Right lobe of liver (tissue), 6 donors: ENCODE data around the gene UCK1. TPM values are rescaled to one million over a fixed set of nuclear protein-coding genes. Genes with fewer than 3 reads are reported as not detected.

Experiments
- ATAC-seq, 4 donors: fragments of 200-7000 bp; cut with Tn5 transposase; one replicate each; pipeline ENCODE4 v1.9.1; 2020; ENCODE audit warnings: mild to moderate bottlenecking in 4 of 4, moderate library complexity in 4 of 4
- DNase-seq, 3 donors: peaks; one replicate each; pipeline ENCODE4 v3.0.0-alpha.2; 2020
- H3K27ac ChIP-seq, 3 donors: fragments of 200-600 bp; one replicate each; pipeline ENCODE4 v1.8.0; 2022
- H3K27me3 ChIP-seq, 2 donors: fragments of 200-600 bp; one replicate each; pipeline ENCODE4 v1.8.0; 2022
- H3K36me3 ChIP-seq, 4 donors: fragments of 200-600 bp; sonication (generic) in 1 of 4; one replicate each; pipeline versions ENCODE4 v1.5.1 to v1.8.0; 2017 to 2022; ENCODE audit warnings: control low read depth in 1 of 4
- H3K4me1 ChIP-seq, 4 donors: fragments of 200-600 bp; sonication (generic) in 1 of 4; one replicate each; pipeline versions ENCODE4 v1.5.1 to v1.8.0; 2017 to 2022; ENCODE audit warnings: control low read depth in 1 of 4
- H3K4me3 ChIP-seq, 3 donors: fragments of 200-600 bp; one replicate each; pipeline ENCODE4 v1.8.0; 2022
- H3K9me3 ChIP-seq, 4 donors: fragments of 200-600 bp; sonication (generic) in 1 of 4; one replicate each; pipeline versions ENCODE4 v1.5.1 to v1.8.0; 2017 to 2022; ENCODE audit warnings: control low read depth in 1 of 4
- POLR2A ChIP-seq: fragments of 450-650 bp; IDR thresholded peaks from one replicate; pipeline ENCODE4 v1.6.1; 2017; ENCODE audit warnings: antibody characterized with exemption, mild to moderate bottlenecking
- WGBS: methylation state at CpG from one replicate; pipeline ENCODE4 v1.1.6; 2018; ENCODE audit warnings: low coverage, low lambda C conversion rate; ENCODE audit not compliant: insufficient coverage; ENCODE audit errors: missing lambda C conversion rate; 5-methylcytosine and 5-hydroxymethylcytosine counted together
- intact Hi-C, 2 donors: fragments of 100-400 bp; cut with DNase I; formaldehyde crosslinking; loops; one replicate each; pipeline versions ENCODE4 v1.11.2 to v1.14.1; 2022
- total RNA-seq, 6 experiments: library from RNA; depleted of rRNA in 2 of 6; stranded (reverse); fragments of >200 nt in 2 of 6; fragmentation: NEBNext Ultra II Directional in 3 of 6; extraction: Animal tissue kit (Norgen Biotek cat#: 25700) in 3 of 6; gene quantifications; one replicate each; pipeline versions ENCODE4 v1.1.0 to v1.2.4, GENCODE V29; 2016 to 2023
- TF ChIP-seq, protein P1 (sequence below), 4 donors: fragments of 200-600 bp in 3 of 4; fragments of 450-650 bp in 1 of 4; IDR thresholded peaks; one replicate each; pipeline versions ENCODE4 v1.5.1 to v1.8.0; 2016 to 2022; ENCODE audit warnings: antibody characterized with exemption in 4 of 4, mild to moderate bottlenecking in 2 of 4
- donor health status: DM: no; HTN: yes; CAD: no.
- donor health status: DM: no; HTN: no; CAD: no.
- donor health status: DM: no; HTN: no; CAD: no.
- donor health status: DM: no; HTN: yes; CAD: no.
- donor health status: DM: no; HTN: yes; CAD: no.

UCK1 gene
- total RNA-seq, 6 experiments from 2014 or later, result 18.4 to 32.1 (median 27.8) TPM

- no peaks in the 10 kb centered on the region for H3K4me1 ChIP-seq
- H3K27me3 ChIP-seq, result no peaks in the 10 kb centered on the region
- H3K36me3 ChIP-seq, result peaks cover 5 to 98% (median 58%) of the 10 kb centered on the region in 4 donors
- TF ChIP-seq POLR2A, result no peak
- TF ChIP-seq, protein P1, sequence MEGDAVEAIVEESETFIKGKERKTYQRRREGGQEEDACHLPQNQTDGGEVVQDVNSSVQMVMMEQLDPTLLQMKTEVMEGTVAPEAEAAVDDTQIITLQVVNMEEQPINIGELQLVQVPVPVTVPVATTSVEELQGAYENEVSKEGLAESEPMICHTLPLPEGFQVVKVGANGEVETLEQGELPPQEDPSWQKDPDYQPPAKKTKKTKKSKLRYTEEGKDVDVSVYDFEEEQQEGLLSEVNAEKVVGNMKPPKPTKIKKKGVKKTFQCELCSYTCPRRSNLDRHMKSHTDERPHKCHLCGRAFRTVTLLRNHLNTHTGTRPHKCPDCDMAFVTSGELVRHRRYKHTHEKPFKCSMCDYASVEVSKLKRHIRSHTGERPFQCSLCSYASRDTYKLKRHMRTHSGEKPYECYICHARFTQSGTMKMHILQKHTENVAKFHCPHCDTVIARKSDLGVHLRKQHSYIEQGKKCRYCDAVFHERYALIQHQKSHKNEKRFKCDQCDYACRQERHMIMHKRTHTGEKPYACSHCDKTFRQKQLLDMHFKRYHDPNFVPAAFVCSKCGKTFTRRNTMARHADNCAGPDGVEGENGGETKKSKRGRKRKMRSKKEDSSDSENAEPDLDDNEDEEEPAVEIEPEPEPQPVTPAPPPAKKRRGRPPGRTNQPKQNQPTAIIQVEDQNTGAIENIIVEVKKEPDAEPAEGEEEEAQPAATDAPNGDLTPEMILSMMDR (IDR thresholded peaks at IDR 0.05), result peak in 3 of 4 donors; percentile 39 to 51 (median 48)
- no peak overlapping the region for H3K4me3 ChIP-seq
- ATAC-seq (peak in 3 of 4 donors; percentile 8 to 45 (median 15)), DNase-seq (peak in 1 of 3 donors; percentile 55)
- intact Hi-C loops, result loop anchor here in 1 of 2 donors (10.0 kb wide), 1 partner anchor 124 kb away; no protein-coding TSS in a partner anchor
- WGBS, result 49% methylated on average over 10 of the region's 12 CpGs
- no peaks in the 10 kb centered on the region for H3K9me3 ChIP-seq
- H3K27ac ChIP-seq, result no peak overlapping the region
Measured at GRCh38 chr9:131478421-131478868, 52.6 kb downstream of the UCK1 start.

- Histone ChIP-seq H3K4me3 (no peak overlapping the region), H3K9me3 (no peaks in the 10 kb centered on the region), H3K27me3 (no peaks in the 10 kb centered on the region), H3K4me1 (peaks cover 0 to 5% (median 0%) of the 10 kb centered on the region in 4 donors), H3K36me3 (peaks cover 5 to 98% (median 59%) of the 10 kb centered on the region in 4 donors), H3K27ac (no peak overlapping the region)
- intact Hi-C loops, result loop anchor here in 1 of 2 donors (10.0 kb wide), 1 partner anchor 123 kb away; no protein-coding TSS in a partner anchor
- 58% methylated on average over 4 of the region's 19 CpGs for WGBS
- TF ChIP-seq POLR2A, result no peak
- TF ChIP-seq, protein P1 (IDR thresholded peaks at IDR 0.05), result no peak
- DNase-seq (peak in 1 of 3 donors; percentile 30), ATAC-seq (no peak)
Measured at GRCh38 chr9:131477816-131478419, 53.1 kb downstream of the UCK1 start.

- Histone ChIP-seq H3K9me3 (no peaks in the 10 kb centered on the region), H3K4me3 (no peak overlapping the region), H3K4me1 (peaks cover 0 to 7% (median 0%) of the 10 kb centered on the region in 4 donors), H3K36me3 (peaks cover 5 to 97% (median 57%) of the 10 kb centered on the region in 4 donors), H3K27me3 (no peaks in the 10 kb centered on the region), H3K27ac (no peak overlapping the region)
- peak in 1 of 3 donors; percentile 49 for DNase-seq
- WGBS, result 97% methylated on average over 6 of the region's 11 CpGs
- intact Hi-C loops, result loop anchor here in 1 of 2 donors (10.0 kb wide), 1 partner anchor 123 kb away; no protein-coding TSS in a partner anchor
- no peak for ATAC-seq
- TF ChIP-seq POLR2A, result no peak
- TF ChIP-seq, protein P1 (IDR thresholded peaks at IDR 0.05), result no peak
Measured at GRCh38 chr9:131477367-131477766, 53.7 kb downstream of the UCK1 start.

DNA sequence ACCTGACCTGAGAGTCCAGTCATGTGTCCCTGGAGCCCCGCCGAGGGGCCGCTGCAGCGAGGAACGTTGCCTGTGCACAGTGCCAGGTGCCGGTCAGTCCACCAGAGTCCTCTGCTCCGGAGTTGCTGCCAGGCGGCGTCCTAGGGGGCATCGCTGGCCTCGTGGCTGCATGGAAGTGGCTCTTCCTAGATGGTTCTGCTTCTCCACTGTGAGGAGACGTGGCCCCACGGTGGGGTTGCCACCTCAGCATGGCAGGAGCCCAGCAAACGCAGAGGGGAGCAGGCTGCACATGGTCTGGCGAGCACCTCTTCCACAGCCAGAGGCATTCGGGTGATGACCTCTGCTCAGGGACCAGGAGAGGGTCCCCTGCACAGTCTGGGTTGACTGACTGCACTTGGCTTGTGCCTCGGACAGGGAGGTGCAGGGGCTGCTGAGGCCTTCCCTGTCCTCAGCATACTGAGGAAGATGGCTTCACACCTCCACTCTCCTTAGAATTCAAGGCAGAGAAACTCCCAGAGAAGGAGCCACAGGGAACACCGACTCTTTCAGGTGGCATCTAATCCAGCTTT, 54.2 kb downstream of the UCK1 start:
- intact Hi-C loops, result loop anchor here in 1 of 2 donors (10.0 kb wide), 1 partner anchor 122 kb away; no protein-coding TSS in a partner anchor
- no peak overlapping the region for H3K27ac ChIP-seq
- peaks cover 0 to 7% (median 0%) of the 10 kb centered on the region in 4 donors for H3K4me1 ChIP-seq
- H3K9me3 ChIP-seq, result no peaks in the 10 kb centered on the region
- H3K4me3 ChIP-seq, result no peak overlapping the region
- H3K27me3 ChIP-seq, result no peaks in the 10 kb centered on the region
- TF ChIP-seq, protein P1 (IDR thresholded peaks at IDR 0.05), result no peak
- no peak for TF ChIP-seq POLR2A
- WGBS, result 36% methylated on average over 3 of the region's 18 CpGs
- peaks cover 5 to 95% (median 56%) of the 10 kb centered on the region in 4 donors for H3K36me3 ChIP-seq
- peak in 2 of 4 donors; percentile 8 to 43 for ATAC-seq
- DNase-seq, result peak in 1 of 3 donors; percentile 56
